HepG2 (cell line): Measurements from ENCODE around the gene TEDC2. TPM values are rescaled to one million over a fixed set of nuclear protein-coding genes. Genes with fewer than 3 reads are reported as not detected.

ENCODE experiments used
- ATAC-seq: fragments of 200-7000 bp; cut with Tn5 transposase; 3 replicates; pipeline ENCODE4 v1.9.1; 2020; ENCODE audit warnings: mild to moderate bottlenecking, moderate library complexity
- BruUV-seq: library from RNA; stranded (reverse); fragments of 400-500 nt; replicated peaks from 2 replicates; lab custom pipeline; 2021; lab: Mats Ljungman, UMichigan
- CTCF ChIA-PET: fragments of 300-600 bp; formaldehyde crosslinking; extraction: SDS; loops from one replicate; lab custom pipeline; 2021; ENCODE audit warnings: low total read pairs, inconsistent platforms, low intra/inter-chr PET ratio; lab: Yijun Ruan, JAX
- POLR2A ChIA-PET: fragments of 350-600 bp; sonication (Branson Sonifier 250); formaldehyde crosslinking; loops from one replicate; lab custom pipeline; 2020; ENCODE audit warnings: antibody characterized with exemption, inconsistent platforms; lab: Yijun Ruan, JAX
- DNase-seq: peaks from one replicate; pipeline ENCODE4 v3.0.0-alpha.2; 2015; ENCODE audit warnings: low spot score
- FAIRE-seq: peaks from 3 replicates; lab custom pipeline; 2011; peaks lifted over from hg19 to GRCh38; lab: Jason Lieb, UNC
- H2AFZ ChIP-seq: one replicate; pipeline ENCODE4 v1.6.1; 2011; ENCODE audit warnings: low read length, inconsistent platforms
- H3K27ac ChIP-seq: fragments of 300-600 bp; 3 replicates; pipeline ENCODE4 v1.8.0; 2011; ENCODE audit warnings: mixed run types, mild to moderate bottlenecking, mixed read lengths, low read length, inconsistent platforms; ENCODE audit not compliant: insufficient read depth; ENCODE audit errors: extremely low read length
- H3K27me3 ChIP-seq, 2 experiments: fragments of 200-600 bp in 1 of 2; 2 replicates in 1 of 2; 3 replicates in 1 of 2; pipeline versions ENCODE4 v1.6.0 to v1.8.0; 2011; ENCODE audit warnings: low read length in 2 of 2, mild to moderate bottlenecking in 2 of 2, moderate library complexity in 2 of 2, inconsistent platforms in 1 of 2; ENCODE audit not compliant: insufficient read depth in 2 of 2, control insufficient read depth in 1 of 2
- H3K36me3 ChIP-seq, 2 experiments: fragments of 200-600 bp in 1 of 2; replicated peaks in 1 of 2; 2 replicates in 1 of 2; 3 replicates in 1 of 2; pipeline versions ENCODE4 v1.5.1 to v1.8.0; 2011; ENCODE audit warnings: low read length in 2 of 2, inconsistent platforms in 1 of 2; ENCODE audit not compliant: insufficient read depth in 2 of 2, control insufficient read depth in 1 of 2
- H3K4me1 ChIP-seq: 2 replicates; pipeline ENCODE4 v1.5.1; 2012; ENCODE audit warnings: low read length, inconsistent platforms; ENCODE audit not compliant: insufficient read depth
- H3K4me2 ChIP-seq: 2 replicates; pipeline ENCODE4 v1.6.0; 2011; ENCODE audit warnings: low read depth, low read length, inconsistent platforms
- H3K4me3 ChIP-seq, 3 experiments: fragments of 200-600 bp in 1 of 3; sonication (generic), shearing (Covaris generic) in 1 of 3; replicated peaks in 1 of 3; 2 replicates each; pipeline ENCODE4 v1.5.1; 2011 to 2016; ENCODE audit warnings: low read length in 3 of 3, inconsistent platforms in 2 of 3, low read depth in 2 of 3, mild to moderate bottlenecking in 2 of 3, control low read depth in 1 of 3, mixed read lengths in 1 of 3; ENCODE audit not compliant: insufficient read depth in 1 of 3
- H3K79me2 ChIP-seq: one replicate; pipeline ENCODE4 v1.6.1; 2011; ENCODE audit warnings: low read length, inconsistent platforms; ENCODE audit not compliant: insufficient read depth
- H3K9ac ChIP-seq: 2 replicates; pipeline ENCODE4 v1.6.0; 2011; ENCODE audit warnings: mild to moderate bottlenecking, low read depth, low read length, inconsistent platforms; ENCODE audit not compliant: insufficient read depth
- H3K9me3 ChIP-seq: 2 replicates; pipeline ENCODE4 v1.5.1; 2012; ENCODE audit warnings: mild to moderate bottlenecking, low read length
- H4K20me1 ChIP-seq: 2 replicates; pipeline ENCODE4 v1.6.0; 2011; ENCODE audit warnings: inconsistent platforms, mild to moderate bottlenecking, low read length, moderate library complexity; ENCODE audit not compliant: insufficient read depth
- SMC3 ChIP-seq: IDR thresholded peaks from 2 replicates; pipeline ENCODE4 v1.6.1; 2011; ENCODE audit warnings: low read length, improper control_type of control experiment
- SOX6 ChIP-seq, 2 experiments: fragments of 450-650 bp in 1 of 2; sonication (generic) in 1 of 2; formaldehyde crosslinking in 1 of 2; IDR thresholded peaks; 2 replicates each; pipeline versions ENCODE4 v1.4.0 to v1.6.1; 2017 to 2020; ENCODE audit warnings: antibody characterized with exemption in 1 of 2, mild to moderate bottlenecking in 1 of 2, missing genetic modification reagents in 1 of 2
- ZNF563 ChIP-seq: sonication (generic); formaldehyde crosslinking; IDR thresholded peaks from 2 replicates; pipeline ENCODE4 v1.8.0; 2022; ENCODE audit warnings: mild to moderate bottlenecking, moderate library complexity, missing genetic modification reagents
- WGBS: methylation state at CpG from one replicate; pipeline ENCODE4 v1.1.6; 2017; ENCODE audit warnings: low lambda C conversion rate; 5-methylcytosine and 5-hydroxymethylcytosine counted together
- in situ Hi-C: cut with HindIII; loops from 2 replicates; pipeline ENCODE4 v1.10.0; 2017; ENCODE audit warnings: low pct_unique_long_range_greater_than_20kb; ENCODE audit not compliant: extremely low pct_ligation_motif_present
- intact Hi-C: fragments of 100-400 bp; cut with micrococcal nuclease; formaldehyde crosslinking; loops from one replicate; pipeline ENCODE4 v1.10.0; 2022; ENCODE audit not compliant: unreplicated experiment
- polyA plus RNA-seq, 8 experiments: library from polyadenylated mRNA; depleted of rRNA in 3 of 8; stranded (reverse) in 7 of 8; unstranded in 1 of 8; fragments of >200 nt; fragmentation: Illumina TruSeq in 4 of 8; extraction: Trizol in 4 of 8; gene quantifications; 2 replicates each; pipeline versions ENCODE4 v1.2.1 to v1.2.3, GENCODE V29; 2011 to 2016; ENCODE audit warnings: low read depth in 4 of 8, missing spikeins in 1 of 8, mixed read lengths in 1 of 8; ENCODE audit not compliant: insufficient read depth in 1 of 8
- total RNA-seq, 5 experiments: library from RNA; depleted of rRNA; stranded (reverse); fragments of >200 nt; fragmentation: Illumina TruSeq; extraction: Trizol; gene quantifications; 2 replicates each; pipeline ENCODE4 v1.2.3, GENCODE V29; 2016; ENCODE audit warnings: low read depth in 1 of 5
- TF ChIP-seq, protein P1 (sequence below): sonication (generic); formaldehyde crosslinking; IDR thresholded peaks from 2 replicates; pipeline ENCODE4 v1.4.0; 2020; ENCODE audit warnings: missing genetic modification reagents
- TF ChIP-seq, protein P2 (sequence below): sonication (generic); formaldehyde crosslinking; IDR thresholded peaks from 2 replicates; pipeline ENCODE4 v1.5.0; 2020; ENCODE audit warnings: mild to moderate bottlenecking, missing genetic modification reagents, moderate library complexity

TEDC2 gene
- total and polyA plus RNA-seq, 2 of the 13 experiments (the other 11 are each of a cell fraction or from before 2014, with no cell fraction given) = 6.2 to 24.4 TPM

DNA sequence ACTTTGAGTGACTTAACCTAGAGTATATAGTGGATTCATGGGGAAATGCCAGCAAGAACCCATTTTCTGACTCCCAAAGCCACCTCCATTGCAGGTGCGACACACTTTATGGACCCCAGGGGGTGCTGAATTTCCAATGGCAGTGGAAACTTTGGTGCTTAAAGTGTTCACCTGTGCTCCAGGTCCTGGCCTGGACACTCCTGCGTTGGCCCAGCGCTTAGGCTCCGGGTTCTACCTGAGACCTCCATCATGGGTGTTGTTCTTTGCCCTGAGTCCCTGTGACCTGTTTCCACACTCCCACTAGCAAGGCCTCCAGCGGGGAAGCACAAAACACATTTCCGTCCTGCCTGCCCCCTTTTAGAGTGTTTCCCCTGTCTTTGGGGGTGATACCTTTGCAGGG is 27.6 kb upstream of the TEDC2 start:
- no peak for ATAC-seq
- WGBS = 96% methylated on average over 6 of the region's 6 CpGs

More for the DNA sequence above, 27.6 kb upstream of the TEDC2 start:
- DNase-seq = no peak
- Histone ChIP-seq H3K27me3 (peaks cover 0 to 4% of the 10 kb centered on the region in 2 experiments; a peak in 2 of 5 replicates), H3K27ac (no peak overlapping the region), H3K4me1 (peaks cover 28% of the 10 kb centered on the region), H3K36me3 (peaks cover 24 to 41% of the 10 kb centered on the region in 2 experiments), H3K4me2 (no peak overlapping the region), H3K9me3 (no peaks in the 10 kb centered on the region), H4K20me1 (no peaks in the 10 kb centered on the region), H3K9ac (no peak overlapping the region), H2AFZ (no peak overlapping the region), H3K79me2 (peaks cover 15% of the 10 kb centered on the region), H3K4me3 (no peak overlapping the region)
- BruUV-seq = no TSS peak
- intact Hi-C loops = loop anchor here (5.0 kb wide), 1 partner anchor 40 kb away; the partner anchor contains the start of gene NTN3
- in situ Hi-C loops = no loop called here
- no peak for TF ChIP-seq ZNF563
- peak; percentile 10; the same call in 1 of the 2 replicates for TF ChIP-seq SMC3
- TF ChIP-seq, protein P1, sequence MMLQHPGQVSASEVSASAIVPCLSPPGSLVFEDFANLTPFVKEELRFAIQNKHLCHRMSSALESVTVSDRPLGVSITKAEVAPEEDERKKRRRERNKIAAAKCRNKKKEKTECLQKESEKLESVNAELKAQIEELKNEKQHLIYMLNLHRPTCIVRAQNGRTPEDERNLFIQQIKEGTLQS (CRISPR knock-in tag) = no peak
- TF ChIP-seq, protein P2, sequence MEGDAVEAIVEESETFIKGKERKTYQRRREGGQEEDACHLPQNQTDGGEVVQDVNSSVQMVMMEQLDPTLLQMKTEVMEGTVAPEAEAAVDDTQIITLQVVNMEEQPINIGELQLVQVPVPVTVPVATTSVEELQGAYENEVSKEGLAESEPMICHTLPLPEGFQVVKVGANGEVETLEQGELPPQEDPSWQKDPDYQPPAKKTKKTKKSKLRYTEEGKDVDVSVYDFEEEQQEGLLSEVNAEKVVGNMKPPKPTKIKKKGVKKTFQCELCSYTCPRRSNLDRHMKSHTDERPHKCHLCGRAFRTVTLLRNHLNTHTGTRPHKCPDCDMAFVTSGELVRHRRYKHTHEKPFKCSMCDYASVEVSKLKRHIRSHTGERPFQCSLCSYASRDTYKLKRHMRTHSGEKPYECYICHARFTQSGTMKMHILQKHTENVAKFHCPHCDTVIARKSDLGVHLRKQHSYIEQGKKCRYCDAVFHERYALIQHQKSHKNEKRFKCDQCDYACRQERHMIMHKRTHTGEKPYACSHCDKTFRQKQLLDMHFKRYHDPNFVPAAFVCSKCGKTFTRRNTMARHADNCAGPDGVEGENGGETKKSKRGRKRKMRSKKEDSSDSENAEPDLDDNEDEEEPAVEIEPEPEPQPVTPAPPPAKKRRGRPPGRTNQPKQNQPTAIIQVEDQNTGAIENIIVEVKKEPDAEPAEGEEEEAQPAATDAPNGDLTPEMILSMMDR (CRISPR knock-in tag) = peak; percentile 20; the same call in 1 of the 2 replicates
- no peak for TF ChIP-seq SOX6 (IDR thresholded peaks at IDR 0.05)
- TF ChIP-seq SOX6 (CRISPR knock-in tag; IDR thresholded peaks at IDR 0.05) = no peak
- POLR2A ChIA-PET = interaction anchor here (0.7 kb wide), 1 partner anchor 42 kb away, joined by 3 read pairs; no protein-coding TSS in a partner anchor
- CTCF ChIA-PET = interaction anchor here (1.4 kb wide), 1 partner anchor 69 kb away, joined by 8 read pairs; no protein-coding TSS in a partner anchor
- FAIRE-seq = no peak
